Lower lobe of right lung (tissue), 2 donors: Measurements from ENCODE around the gene AGBL3. TPM values are rescaled to one million over a fixed set of nuclear protein-coding genes. Genes with fewer than 3 reads are reported as not detected.

Experiments used
- ATAC-seq, 2 donors: fragments of 200-7000 bp; cut with Tn5 transposase; one replicate each; pipeline ENCODE4 v1.9.1; 2020 to 2022; ENCODE audit warnings: mild to moderate bottlenecking in 2 of 2, moderate library complexity in 2 of 2
- DNase-seq: peaks from one replicate; pipeline ENCODE4 v3.0.0-alpha.2; 2020
- H3K27ac ChIP-seq: fragments of 200-600 bp; one replicate; pipeline ENCODE4 v1.8.0; 2022
- H3K27me3 ChIP-seq: fragments of 200-600 bp; one replicate; pipeline ENCODE4 v1.8.0; 2022; ENCODE audit warnings: low read depth
- H3K36me3 ChIP-seq: fragments of 200-600 bp; one replicate; pipeline ENCODE4 v1.8.0; 2022; ENCODE audit warnings: mild to moderate bottlenecking
- H3K4me1 ChIP-seq: fragments of 200-600 bp; one replicate; pipeline ENCODE4 v1.8.0; 2022
- H3K4me3 ChIP-seq: fragments of 200-600 bp; one replicate; pipeline ENCODE4 v1.8.0; 2022; ENCODE audit warnings: mild to moderate bottlenecking
- H3K9me3 ChIP-seq: fragments of 200-600 bp; one replicate; pipeline ENCODE4 v1.8.0; 2022
- CTCF ChIP-seq: fragments of 200-600 bp; IDR thresholded peaks from one replicate; pipeline ENCODE4 v1.8.0; 2022; ENCODE audit warnings: antibody characterized with exemption, mild to moderate bottlenecking
- intact Hi-C: fragments of 100-400 bp; cut with DNase I; formaldehyde crosslinking; loops from one replicate; pipeline ENCODE4 v1.11.0; 2022
- total RNA-seq: library from RNA; stranded (reverse); fragmentation: NEBNext Ultra II Directional; extraction: Animal tissue kit (Norgen Biotek cat#: 25700); gene quantifications from one replicate; pipeline ENCODE4 v1.2.1, GENCODE V29; 2021
- donor health status: DM: no; HTN: yes; CAD: no; lungs with severe emphysema.

Gene AGBL3
- total RNA-seq, 1 donor from 2014 or later = 6.1 TPM

- no peak overlapping the region for H3K27ac ChIP-seq
- no peaks in the 10 kb centered on the region for H3K9me3 ChIP-seq
- no peaks in the 10 kb centered on the region for H3K36me3 ChIP-seq
- H3K4me3 ChIP-seq = no peak overlapping the region
- no peaks in the 10 kb centered on the region for H3K27me3 ChIP-seq
- intact Hi-C loops = no loop called here
- TF ChIP-seq CTCF = no peak
- ATAC-seq (no peak), DNase-seq (no peak)
- no peaks in the 10 kb centered on the region for H3K4me1 ChIP-seq
Measured at GRCh38 chr7:135077642-135078041, 91.3 kb downstream of the AGBL3 start.

DNA sequence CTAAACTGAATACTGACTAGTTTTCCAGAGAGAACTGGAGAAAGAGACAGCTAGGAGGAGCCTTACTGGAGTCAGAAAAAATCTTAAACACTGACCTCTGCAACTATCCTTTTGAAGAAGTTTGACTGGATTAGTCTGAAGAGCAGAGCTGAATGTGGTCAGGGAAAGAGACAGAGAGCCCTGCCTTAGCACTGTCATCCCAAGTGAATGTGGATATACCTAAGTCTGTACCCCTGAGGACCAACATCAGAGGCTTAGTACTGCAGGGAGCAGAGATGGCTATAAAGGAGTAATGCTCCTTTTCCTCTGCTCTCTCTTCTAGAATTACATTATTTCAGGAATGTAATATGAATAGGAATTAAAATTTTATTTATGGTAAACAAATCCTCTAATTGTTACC, 91.7 kb downstream of the AGBL3 start:
- no peak for DNase-seq
- Histone ChIP-seq H3K36me3 (no peaks in the 10 kb centered on the region), H3K9me3 (no peaks in the 10 kb centered on the region), H3K4me3 (no peak overlapping the region), H3K4me1 (no peaks in the 10 kb centered on the region), H3K27me3 (no peaks in the 10 kb centered on the region), H3K27ac (no peak overlapping the region)
- ATAC-seq = no peak
- no peak for TF ChIP-seq CTCF
- intact Hi-C loops = no loop called here

DNA sequence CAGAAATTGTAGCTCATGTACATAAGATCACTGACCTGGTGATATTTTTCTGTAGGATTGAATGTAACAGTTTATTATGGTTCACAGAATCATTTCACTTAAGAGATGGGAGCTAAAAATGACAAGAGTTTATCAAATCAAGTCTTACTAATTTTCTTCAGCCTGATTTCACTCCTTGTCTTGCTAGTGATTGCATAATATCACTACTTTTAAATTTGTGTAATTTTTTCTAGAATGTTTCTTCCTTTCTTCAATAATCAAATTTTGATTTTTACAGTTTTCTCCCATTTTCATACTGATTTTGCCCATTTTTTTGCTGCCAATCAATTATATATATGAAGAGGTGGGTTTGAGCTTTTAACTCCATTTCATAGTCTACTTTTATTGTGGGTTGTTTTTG, 92.8 kb downstream of the AGBL3 start:
- DNase-seq (no peak), ATAC-seq (no peak)
- Histone ChIP-seq H3K27ac (no peak overlapping the region), H3K36me3 (no peaks in the 10 kb centered on the region), H3K9me3 (no peaks in the 10 kb centered on the region), H3K27me3 (no peaks in the 10 kb centered on the region), H3K4me3 (no peak overlapping the region), H3K4me1 (no peaks in the 10 kb centered on the region)
- intact Hi-C loops = no loop called here
- no peak for TF ChIP-seq CTCF

GRCh38 chr7:135083005-135083404, 96.7 kb downstream of the AGBL3 start:
- Histone ChIP-seq H3K27me3 (no peaks in the 10 kb centered on the region), H3K4me3 (no peak overlapping the region), H3K9me3 (no peaks in the 10 kb centered on the region), H3K4me1 (no peaks in the 10 kb centered on the region), H3K27ac (no peak overlapping the region), H3K36me3 (no peaks in the 10 kb centered on the region)
- TF ChIP-seq CTCF = no peak
- ATAC-seq (no peak), DNase-seq (no peak)
- intact Hi-C loops = no loop called here

- Histone ChIP-seq H3K27ac (no peak overlapping the region), H3K4me1 (no peaks in the 10 kb centered on the region), H3K36me3 (no peaks in the 10 kb centered on the region), H3K27me3 (no peaks in the 10 kb centered on the region), H3K9me3 (no peaks in the 10 kb centered on the region), H3K4me3 (no peak overlapping the region)
- DNase-seq = no peak
- TF ChIP-seq CTCF = no peak
- no peak for ATAC-seq
- intact Hi-C loops = no loop called here
Measured at GRCh38 chr7:135088566-135088965, 102.3 kb downstream of the AGBL3 start.

DNA sequence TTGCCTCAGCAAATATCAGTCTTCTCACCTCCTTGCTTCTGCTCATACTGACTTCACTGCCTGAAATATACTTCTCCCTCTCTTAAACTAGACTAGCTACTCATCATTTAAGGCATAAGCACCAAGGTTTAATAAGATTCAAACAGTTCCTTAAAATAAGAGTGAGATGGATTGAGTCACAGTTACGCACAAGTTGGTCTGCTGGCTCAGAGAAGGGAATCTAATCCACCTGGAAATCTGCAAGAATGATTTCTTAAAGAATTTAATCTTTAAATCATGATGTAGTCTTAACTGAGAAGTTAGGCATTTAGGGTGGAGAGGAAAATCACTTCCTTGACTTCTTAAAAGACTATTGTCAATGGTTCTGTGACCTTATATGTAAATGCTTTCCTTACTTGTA, 105.4 kb downstream of the AGBL3 start:
- Histone ChIP-seq H3K27ac (no peak overlapping the region), H3K4me1 (no peaks in the 10 kb centered on the region), H3K36me3 (no peaks in the 10 kb centered on the region), H3K9me3 (no peaks in the 10 kb centered on the region), H3K4me3 (no peak overlapping the region), H3K27me3 (no peaks in the 10 kb centered on the region)
- no peak for ATAC-seq
- TF ChIP-seq CTCF = no peak
- DNase-seq = no peak
- intact Hi-C loops = no loop called here
